HepG2 (cell line): ENCODE results near the gene STK32B. TPM values are rescaled to one million over a fixed set of nuclear protein-coding genes. Genes with fewer than 3 reads are reported as not detected.

Source experiments
- ATAC-seq: fragments of 200-7000 bp; cut with Tn5 transposase; 3 replicates; pipeline ENCODE4 v1.9.1; 2020; ENCODE audit warnings: mild to moderate bottlenecking, moderate library complexity
- BruUV-seq: library from RNA; stranded (reverse); fragments of 400-500 nt; replicated peaks from 2 replicates; lab custom pipeline; 2021; lab: Mats Ljungman, UMichigan
- CTCF ChIA-PET: fragments of 300-600 bp; formaldehyde crosslinking; extraction: SDS; loops from one replicate; lab custom pipeline; 2021; ENCODE audit warnings: low total read pairs, inconsistent platforms, low intra/inter-chr PET ratio; lab: Yijun Ruan, JAX
- POLR2A ChIA-PET: fragments of 350-600 bp; sonication (Branson Sonifier 250); formaldehyde crosslinking; loops from one replicate; lab custom pipeline; 2020; ENCODE audit warnings: antibody characterized with exemption, inconsistent platforms; lab: Yijun Ruan, JAX
- DNase-seq: peaks from one replicate; pipeline ENCODE4 v3.0.0-alpha.2; 2015; ENCODE audit warnings: low spot score
- FAIRE-seq: peaks from 3 replicates; lab custom pipeline; 2011; peaks lifted over from hg19 to GRCh38; lab: Jason Lieb, UNC
- H2AFZ ChIP-seq: one replicate; pipeline ENCODE4 v1.6.1; 2011; ENCODE audit warnings: low read length, inconsistent platforms
- H3K27ac ChIP-seq: fragments of 300-600 bp; 3 replicates; pipeline ENCODE4 v1.8.0; 2011; ENCODE audit warnings: mixed run types, mild to moderate bottlenecking, mixed read lengths, low read length, inconsistent platforms; ENCODE audit not compliant: insufficient read depth; ENCODE audit errors: extremely low read length
- H3K27me3 ChIP-seq, 2 experiments: fragments of 200-600 bp in 1 of 2; 2 replicates in 1 of 2; 3 replicates in 1 of 2; pipeline versions ENCODE4 v1.6.0 to v1.8.0; 2011; ENCODE audit warnings: low read length in 2 of 2, mild to moderate bottlenecking in 2 of 2, moderate library complexity in 2 of 2, inconsistent platforms in 1 of 2; ENCODE audit not compliant: insufficient read depth in 2 of 2, control insufficient read depth in 1 of 2
- H3K36me3 ChIP-seq, 2 experiments: fragments of 200-600 bp in 1 of 2; replicated peaks in 1 of 2; 2 replicates in 1 of 2; 3 replicates in 1 of 2; pipeline versions ENCODE4 v1.5.1 to v1.8.0; 2011; ENCODE audit warnings: low read length in 2 of 2, inconsistent platforms in 1 of 2; ENCODE audit not compliant: insufficient read depth in 2 of 2, control insufficient read depth in 1 of 2
- H3K4me1 ChIP-seq: 2 replicates; pipeline ENCODE4 v1.5.1; 2012; ENCODE audit warnings: low read length, inconsistent platforms; ENCODE audit not compliant: insufficient read depth
- H3K4me2 ChIP-seq: 2 replicates; pipeline ENCODE4 v1.6.0; 2011; ENCODE audit warnings: low read depth, low read length, inconsistent platforms
- H3K4me3 ChIP-seq, 3 experiments: fragments of 200-600 bp in 1 of 3; sonication (generic), shearing (Covaris generic) in 1 of 3; replicated peaks in 1 of 3; 2 replicates each; pipeline ENCODE4 v1.5.1; 2011 to 2016; ENCODE audit warnings: low read length in 3 of 3, inconsistent platforms in 2 of 3, low read depth in 2 of 3, mild to moderate bottlenecking in 2 of 3, control low read depth in 1 of 3, mixed read lengths in 1 of 3; ENCODE audit not compliant: insufficient read depth in 1 of 3
- H3K79me2 ChIP-seq: one replicate; pipeline ENCODE4 v1.6.1; 2011; ENCODE audit warnings: low read length, inconsistent platforms; ENCODE audit not compliant: insufficient read depth
- H3K9ac ChIP-seq: 2 replicates; pipeline ENCODE4 v1.6.0; 2011; ENCODE audit warnings: mild to moderate bottlenecking, low read depth, low read length, inconsistent platforms; ENCODE audit not compliant: insufficient read depth
- H3K9me3 ChIP-seq: 2 replicates; pipeline ENCODE4 v1.5.1; 2012; ENCODE audit warnings: mild to moderate bottlenecking, low read length
- H4K20me1 ChIP-seq: 2 replicates; pipeline ENCODE4 v1.6.0; 2011; ENCODE audit warnings: inconsistent platforms, mild to moderate bottlenecking, low read length, moderate library complexity; ENCODE audit not compliant: insufficient read depth
- ERF ChIP-seq: IDR thresholded peaks from 2 replicates; pipeline ENCODE4 v1.6.1; 2018; ENCODE audit warnings: missing biosample characterization, missing genetic modification reagents
- HIVEP1 ChIP-seq: sonication (generic); formaldehyde crosslinking; IDR thresholded peaks from 2 replicates; pipeline ENCODE4 v1.4.0; 2020; ENCODE audit warnings: mild to moderate bottlenecking, missing genetic modification reagents
- NFE2L2 ChIP-seq: fragments of 150-350 bp; IDR thresholded peaks from 2 replicates; pipeline ENCODE4 v1.6.1; 2014; ENCODE audit warnings: low read length
- NFYB ChIP-seq: sonication (generic); formaldehyde crosslinking; IDR thresholded peaks from 2 replicates; pipeline ENCODE4 v1.4.0; 2020; ENCODE audit warnings: missing genetic modification reagents
- NONO ChIP-seq, 2 experiments: fragments of 450-650 bp in 1 of 2; sonication (generic) in 1 of 2; formaldehyde crosslinking in 1 of 2; IDR thresholded peaks in 1 of 2; conservative IDR thresholded peaks in 1 of 2; 2 replicates each; pipeline versions ENCODE4 v1.6.1 to v1.8.0; 2017 to 2022; ENCODE audit warnings: mild to moderate bottlenecking in 1 of 2, missing genetic modification reagents in 1 of 2, moderate library complexity in 1 of 2
- NR2C2 ChIP-seq: sonication (generic); formaldehyde crosslinking; IDR thresholded peaks from 2 replicates; pipeline ENCODE4 v1.4.0; 2020; ENCODE audit warnings: missing genetic modification reagents, mild to moderate bottlenecking, moderate library complexity, borderline replicate concordance
- NR3C1 ChIP-seq: sonication (generic); formaldehyde crosslinking; IDR thresholded peaks from 2 replicates; pipeline ENCODE4 v1.4.0; 2020; ENCODE audit warnings: missing genetic modification reagents
- PHF20 ChIP-seq: sonication (generic); formaldehyde crosslinking; IDR thresholded peaks from 2 replicates; pipeline ENCODE4 v1.5.0; 2020; ENCODE audit warnings: mild to moderate bottlenecking, missing genetic modification reagents
- RBM22 ChIP-seq: fragments of 200-400 bp; formaldehyde crosslinking; optimal IDR thresholded peaks from 2 replicates; pipeline ENCODE3; 2017; ENCODE audit warnings: mild to moderate bottlenecking, low read length, moderate library complexity
- SAFB2 ChIP-seq: sonication (generic); formaldehyde crosslinking; IDR thresholded peaks from 2 replicates; pipeline ENCODE4 v1.5.1; 2020; ENCODE audit warnings: missing genetic modification reagents, low read depth, mild to moderate bottlenecking, borderline replicate concordance
- SMAD9 ChIP-seq: sonication (generic); formaldehyde crosslinking; IDR thresholded peaks from 2 replicates; pipeline ENCODE4 v1.5.1; 2020; ENCODE audit warnings: mild to moderate bottlenecking, missing genetic modification reagents
- ZBTB21 ChIP-seq: sonication (generic); formaldehyde crosslinking; IDR thresholded peaks from 2 replicates; pipeline ENCODE4 v1.4.0; 2020; ENCODE audit warnings: missing genetic modification reagents
- ZNF10 ChIP-seq: sonication (generic); formaldehyde crosslinking; IDR thresholded peaks from 2 replicates; pipeline ENCODE4 v1.4.0; 2020; ENCODE audit warnings: mild to moderate bottlenecking, low read depth, missing genetic modification reagents, borderline replicate concordance
- ZNF24 ChIP-seq: fragments of 450-650 bp; IDR thresholded peaks from 2 replicates; pipeline ENCODE4 v1.6.1; 2017; ENCODE audit warnings: antibody characterized with exemption, mild to moderate bottlenecking
- ZNF343 ChIP-seq: sonication (generic); formaldehyde crosslinking; IDR thresholded peaks from 2 replicates; pipeline ENCODE4 v1.4.0; 2020; ENCODE audit warnings: mild to moderate bottlenecking, missing genetic modification reagents
- ZNF451 ChIP-seq: sonication (generic); formaldehyde crosslinking; IDR thresholded peaks from 2 replicates; pipeline ENCODE4 v1.5.0; 2020; ENCODE audit warnings: mild to moderate bottlenecking, missing genetic modification reagents
- ZNF510 ChIP-seq: sonication (generic); formaldehyde crosslinking; IDR thresholded peaks from 2 replicates; pipeline ENCODE4 v1.4.0; 2020; ENCODE audit warnings: low read depth, mild to moderate bottlenecking, missing genetic modification reagents
- ZNF546 ChIP-seq: sonication (generic); formaldehyde crosslinking; conservative IDR thresholded peaks from 2 replicates; pipeline ENCODE4 v1.8.1; 2023; ENCODE audit warnings: mild to moderate bottlenecking, missing genetic modification reagents
- ZNF644 ChIP-seq: IDR thresholded peaks from 2 replicates; pipeline ENCODE4 v1.6.1; 2016; ENCODE audit warnings: low read depth
- WGBS: methylation state at CpG from one replicate; pipeline ENCODE4 v1.1.6; 2017; ENCODE audit warnings: low lambda C conversion rate; 5-methylcytosine and 5-hydroxymethylcytosine counted together
- in situ Hi-C: cut with HindIII; loops from 2 replicates; pipeline ENCODE4 v1.10.0; 2017; ENCODE audit warnings: low pct_unique_long_range_greater_than_20kb; ENCODE audit not compliant: extremely low pct_ligation_motif_present
- intact Hi-C: fragments of 100-400 bp; cut with micrococcal nuclease; formaldehyde crosslinking; loops from one replicate; pipeline ENCODE4 v1.10.0; 2022; ENCODE audit not compliant: unreplicated experiment
- polyA plus RNA-seq, 8 experiments: library from polyadenylated mRNA; depleted of rRNA in 3 of 8; stranded (reverse) in 7 of 8; unstranded in 1 of 8; fragments of >200 nt; fragmentation: Illumina TruSeq in 4 of 8; extraction: Trizol in 4 of 8; gene quantifications; 2 replicates each; pipeline versions ENCODE4 v1.2.1 to v1.2.3, GENCODE V29; 2011 to 2016; ENCODE audit warnings: low read depth in 4 of 8, missing spikeins in 1 of 8, mixed read lengths in 1 of 8; ENCODE audit not compliant: insufficient read depth in 1 of 8
- total RNA-seq, 5 experiments: library from RNA; depleted of rRNA; stranded (reverse); fragments of >200 nt; fragmentation: Illumina TruSeq; extraction: Trizol; gene quantifications; 2 replicates each; pipeline ENCODE4 v1.2.3, GENCODE V29; 2016; ENCODE audit warnings: low read depth in 1 of 5
- TF ChIP-seq, protein P1 (sequence below): IDR thresholded peaks from 2 replicates; pipeline ENCODE4 v1.6.1; 2016; ENCODE audit warnings: missing genetic modification reagents, missing compliant biosample characterization
- TF ChIP-seq, protein P2 (sequence below): sonication (generic); formaldehyde crosslinking; IDR thresholded peaks from 2 replicates; pipeline ENCODE4 v1.8.1; 2022; ENCODE audit warnings: mild to moderate bottlenecking, missing genetic modification reagents
- TF ChIP-seq, protein P3 (sequence below): sonication (generic); formaldehyde crosslinking; IDR thresholded peaks from 2 replicates; pipeline ENCODE4 v1.4.0; 2020; ENCODE audit warnings: missing genetic modification reagents

Gene STK32B
- total and polyA plus RNA-seq, 2 of the 13 experiments (the other 11 are each of a cell fraction or from before 2014, with no cell fraction given), result not detected

DNA sequence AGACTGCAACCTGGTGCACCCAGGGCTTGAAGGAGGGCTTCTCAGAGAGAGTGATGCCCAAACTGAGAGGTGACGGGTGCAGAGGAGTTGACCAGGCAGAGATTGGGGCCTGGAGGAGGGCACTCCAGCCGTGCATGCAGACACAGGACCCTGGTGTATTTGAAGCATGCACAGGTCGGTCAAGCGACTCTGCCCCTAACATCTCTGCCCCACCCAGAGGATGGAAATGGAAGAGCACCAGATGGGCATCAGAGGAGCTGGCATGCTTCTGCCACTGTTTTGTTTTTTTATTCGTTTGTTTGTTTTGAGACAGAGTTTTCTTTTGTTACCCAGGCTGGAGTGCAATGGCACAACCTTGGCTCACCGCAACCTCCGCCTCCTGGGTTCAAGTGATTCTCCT lies 336.2 kb downstream of the STK32B start (continued):
- TF ChIP-seq, protein P1, sequence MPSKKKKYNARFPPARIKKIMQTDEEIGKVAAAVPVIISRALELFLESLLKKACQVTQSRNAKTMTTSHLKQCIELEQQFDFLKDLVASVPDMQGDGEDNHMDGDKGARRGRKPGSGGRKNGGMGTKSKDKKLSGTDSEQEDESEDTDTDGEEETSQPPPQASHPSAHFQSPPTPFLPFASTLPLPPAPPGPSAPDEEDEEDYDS (CRISPR knock-in tag), result no peak
- no peak for TF ChIP-seq SMAD9 (CRISPR knock-in tag)
- TF ChIP-seq, all 625 proteins: peak for 0

DNA sequence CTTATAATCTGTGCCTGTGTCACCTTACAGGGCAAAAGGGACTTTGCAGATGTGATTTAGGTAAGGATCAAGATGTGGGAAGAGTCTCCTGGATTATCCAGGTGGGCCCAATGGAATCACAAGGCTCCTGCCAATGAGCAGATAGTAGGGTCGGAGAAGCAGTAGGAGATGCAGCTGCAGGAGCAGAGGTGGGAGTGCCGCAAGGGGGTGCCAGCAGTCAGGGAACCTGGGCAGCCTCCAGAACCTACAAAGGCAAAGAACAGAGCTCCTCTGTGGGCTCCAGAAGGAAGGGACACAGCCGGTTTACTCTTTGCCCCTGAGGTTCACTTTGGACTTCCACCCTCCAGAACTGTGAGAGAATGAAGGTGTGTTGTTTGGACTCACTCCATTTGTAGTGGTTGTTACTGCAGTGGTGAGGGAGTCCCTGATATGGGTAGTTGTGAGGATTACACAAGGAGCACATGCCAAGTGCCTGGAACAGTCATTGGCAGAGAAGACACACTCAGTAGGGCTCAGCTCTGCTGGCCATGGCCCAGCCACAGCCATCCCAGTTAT lies 338.6 kb downstream of the STK32B start:
- no peak overlapping the region for H3K4me2 ChIP-seq
- in situ Hi-C loops, result loop anchor here (5.0 to 10.0 kb wide), 2 partner anchors 338 to 435 kb away; partner anchors contain the start of gene STK32B
- H3K27me3 ChIP-seq, result peaks cover 0 to 9% of the 10 kb centered on the region in 2 experiments; a peak in 1 of 5 replicates
- ChIA-PET POLR2A (no interaction called here), CTCF (no interaction called here)
- intact Hi-C loops, result no loop called here
- H3K79me2 ChIP-seq, result no peaks in the 10 kb centered on the region
- ATAC-seq (no peak), DNase-seq (no peak), FAIRE-seq (no peak)
- no peak overlapping the region for H3K9ac ChIP-seq
- H3K4me1 ChIP-seq, result no peaks in the 10 kb centered on the region
- no peak overlapping the region for H3K27ac ChIP-seq
- no peak overlapping the region for H3K4me3 ChIP-seq
- H3K36me3 ChIP-seq, result no peaks in the 10 kb centered on the region
- TF ChIP-seq NR2C2 (CRISPR knock-in tag) (no peak), ERF (CRISPR knock-in tag) (no peak), NR3C1 (CRISPR knock-in tag) (no peak), PHF20 (no peak), ZNF10 (no peak), ZNF24 (no peak), RBM22 (no peak), HIVEP1 (CRISPR knock-in tag) (no peak), NFYB (CRISPR knock-in tag) (no peak), NONO (IDR thresholded peaks at IDR 0.05) (no peak), NONO (CRISPR knock-in tag; conservative IDR thresholded peaks at IDR 0.05) (no peak), ZNF644 (no peak), ZNF343 (CRISPR knock-in tag) (no peak), SAFB2 (CRISPR knock-in tag) (no peak), NFE2L2 (no peak), ZNF451 (no peak), ZNF546 (CRISPR knock-in tag) (no peak), ZNF510 (no peak), ZBTB21 (no peak)
- TF ChIP-seq, protein P2, sequence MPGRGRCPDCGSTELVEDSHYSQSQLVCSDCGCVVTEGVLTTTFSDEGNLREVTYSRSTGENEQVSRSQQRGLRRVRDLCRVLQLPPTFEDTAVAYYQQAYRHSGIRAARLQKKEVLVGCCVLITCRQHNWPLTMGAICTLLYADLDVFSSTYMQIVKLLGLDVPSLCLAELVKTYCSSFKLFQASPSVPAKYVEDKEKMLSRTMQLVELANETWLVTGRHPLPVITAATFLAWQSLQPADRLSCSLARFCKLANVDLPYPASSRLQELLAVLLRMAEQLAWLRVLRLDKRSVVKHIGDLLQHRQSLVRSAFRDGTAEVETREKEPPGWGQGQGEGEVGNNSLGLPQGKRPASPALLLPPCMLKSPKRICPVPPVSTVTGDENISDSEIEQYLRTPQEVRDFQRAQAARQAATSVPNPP (CRISPR knock-in tag), result no peak
- TF ChIP-seq, protein P3, sequence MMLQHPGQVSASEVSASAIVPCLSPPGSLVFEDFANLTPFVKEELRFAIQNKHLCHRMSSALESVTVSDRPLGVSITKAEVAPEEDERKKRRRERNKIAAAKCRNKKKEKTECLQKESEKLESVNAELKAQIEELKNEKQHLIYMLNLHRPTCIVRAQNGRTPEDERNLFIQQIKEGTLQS (CRISPR knock-in tag), result no peak
- no peak overlapping the region for H2AFZ ChIP-seq
- WGBS, result 46% methylated on average over 3 of the region's 3 CpGs
- no peaks in the 10 kb centered on the region for H3K9me3 ChIP-seq
- no TSS peak for BruUV-seq
- H4K20me1 ChIP-seq, result no peaks in the 10 kb centered on the region
